Measurements from ENCODE around the gene EHBP1.

GRCh38 chr2:63053081-63053888 is 347.8 kb downstream of the EHBP1 start:
- no peak for TF ChIP-seq CTCF (IDR thresholded peaks at IDR 0.05; ENCODE audit: extremely low read depth in 1 of 2, insufficient read depth in 1 of 2, low read depth in 1 of 2, low read length in 2 of 2)
- TF ChIP-seq POLR2A (IDR thresholded peaks at IDR 0.05; ENCODE audit: low read depth, low read length) = no peak
- TF ChIP-seq POLR2AphosphoS5 (IDR thresholded peaks at IDR 0.05; ENCODE audit: insufficient read depth, low read depth, low read length) = no peak
- TF ChIP-seq FOS (IDR thresholded peaks at IDR 0.05; ENCODE audit: borderline replicate concordance, insufficient read depth, low read length) = no peak
- no peak for TF ChIP-seq MAX (IDR thresholded peaks at IDR 0.05; ENCODE audit: insufficient read depth, insufficient read length)
- TF ChIP-seq EZH2 (IDR thresholded peaks at IDR 0.05; ENCODE audit: borderline replicate concordance, low read depth, low read length, severe bottlenecking) = no peak
- no peak for TF ChIP-seq JUN (IDR thresholded peaks at IDR 0.05; ENCODE audit: borderline replicate concordance, insufficient read depth, insufficient read length, low read depth)
- TF ChIP-seq MYC (IDR thresholded peaks at IDR 0.05; ENCODE audit: low read depth, low read length) = no peak
- TF ChIP-seq GATA2 (IDR thresholded peaks at IDR 0.05; ENCODE audit: insufficient read depth, insufficient read length, low read depth, low read length) = no peak
